IPS DF 6.9 (cell line): ENCODE data around the gene HDGFL1.

Source experiments
- DNase-seq: peaks from one replicate; pipeline ENCODE4 v3.0.0-alpha.2; 2013; ENCODE audit warnings: low read depth, low spot score
- H3K27ac ChIP-seq: one replicate; pipeline ENCODE4 v1.5.1; 2013; ENCODE audit warnings: low read length, control low read depth
- H3K27me3 ChIP-seq: 2 replicates; pipeline ENCODE4 v1.6.1; 2013; ENCODE audit warnings: mild to moderate bottlenecking, low read length; ENCODE audit not compliant: control insufficient read depth, insufficient read depth
- H3K36me3 ChIP-seq: 2 replicates; pipeline ENCODE4 v1.6.1; 2013; ENCODE audit warnings: low read length; ENCODE audit not compliant: control insufficient read depth, insufficient read depth
- H3K4me1 ChIP-seq: 2 replicates; pipeline ENCODE4 v1.6.1; 2013; ENCODE audit warnings: low read length; ENCODE audit not compliant: control insufficient read depth, insufficient read depth
- H3K4me3 ChIP-seq: 2 replicates; pipeline ENCODE4 v1.5.1; 2013; ENCODE audit warnings: mild to moderate bottlenecking, low read length
- H3K9me3 ChIP-seq: 2 replicates; pipeline ENCODE4 v1.6.1; 2013; ENCODE audit warnings: low read length, inconsistent platforms; ENCODE audit not compliant: control insufficient read depth, insufficient read depth
- WGBS: extraction: QIAGEN DNeasy Blood & Tissue Kit; methylation state at CpG from one replicate; pipeline ENCODE4 v1.1.7; 2013; ENCODE audit warnings: mixed read lengths, missing lambda C conversion rate; ENCODE audit not compliant: insufficient read length, insufficient coverage; 5-methylcytosine and 5-hydroxymethylcytosine counted together

The HDGFL1 gene

DNA sequence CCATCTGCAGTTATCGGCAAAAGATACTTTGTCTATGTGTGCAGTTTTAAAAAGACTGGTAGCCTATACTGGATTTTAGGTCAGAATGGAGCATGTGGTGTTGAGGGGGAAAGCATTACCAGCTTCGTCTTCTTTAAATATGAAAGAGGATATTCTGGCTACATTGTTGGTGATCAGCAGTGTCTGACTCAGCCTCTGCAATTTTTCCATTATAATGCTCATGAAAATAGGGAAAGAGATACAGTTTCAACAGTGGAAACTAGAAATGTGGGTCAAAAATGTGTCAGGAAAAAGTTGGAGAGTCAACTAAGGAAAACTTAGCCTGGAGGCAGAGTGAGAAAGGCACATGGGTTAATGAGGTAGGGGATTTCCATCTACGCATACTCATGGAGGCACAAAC, 45.2 kb downstream of the HDGFL1 start:
- Histone ChIP-seq H3K36me3 (no peaks in the 10 kb centered on the region), H3K27ac (no peak overlapping the region), H3K9me3 (no peaks in the 10 kb centered on the region), H3K4me3 (no peak overlapping the region), H3K4me1 (no peaks in the 10 kb centered on the region; the same call in 1 of the 2 replicates), H3K27me3 (no peaks in the 10 kb centered on the region)
- DNase-seq: no peak
- no CpG with 5 or more reads among the region's 3 CpGs for WGBS

- WGBS: no CpG with 5 or more reads among the region's 4 CpGs
These were observed 51.7 kb downstream of the HDGFL1 start for GRCh38 chr6:22621028-22621427.

More at GRCh38 chr6:22621028-22621427, 51.7 kb downstream of the HDGFL1 start:
- DNase-seq: no peak
- H3K27me3 ChIP-seq: no peaks in the 10 kb centered on the region
- no peak overlapping the region for H3K4me3 ChIP-seq
- H3K4me1 ChIP-seq: no peaks in the 10 kb centered on the region
- H3K36me3 ChIP-seq: no peaks in the 10 kb centered on the region
- H3K9me3 ChIP-seq: no peaks in the 10 kb centered on the region
- no peak overlapping the region for H3K27ac ChIP-seq
